K562 (cell line): ENCODE measurements around the gene SORBS2. TPM values are rescaled to one million over a fixed set of nuclear protein-coding genes. Genes with fewer than 3 reads are reported as not detected.

Experiments
- BDP1 ChIP-seq: IDR thresholded peaks from 3 replicates; pipeline ENCODE4 v1.6.1; 2011; ENCODE audit not compliant: insufficient read length, insufficient read depth
- FOXP1 ChIP-seq: sonication (generic); formaldehyde crosslinking; IDR thresholded peaks from 2 replicates; pipeline ENCODE4 v1.8.0; 2022; ENCODE audit warnings: mild to moderate bottlenecking, missing genetic modification reagents
- HMG20B ChIP-seq: fragments of 250-450 bp; sonication (Bioruptor Pico); IDR thresholded peaks from 2 replicates; pipeline ENCODE4 v1.5.0; 2021; ENCODE audit warnings: mild to moderate bottlenecking
- HSF4 ChIP-seq: fragments of 250-450 bp; sonication (Bioruptor Pico); IDR thresholded peaks from 2 replicates; pipeline ENCODE4 v2.1.2; 2022; ENCODE audit warnings: mild to moderate bottlenecking, moderate library complexity, borderline replicate concordance
- NCOA4 ChIP-seq: fragments of 450-650 bp; IDR thresholded peaks from 2 replicates; pipeline ENCODE4 v1.6.1; 2018; ENCODE audit warnings: mild to moderate bottlenecking; ENCODE audit not compliant: partially characterized antibody
- NELFE ChIP-seq: IDR thresholded peaks from 2 replicates; pipeline ENCODE4 v1.6.1; 2011; ENCODE audit warnings: mild to moderate bottlenecking; ENCODE audit not compliant: insufficient read depth, insufficient read length
- NFE2L1 ChIP-seq: fragments of 450-650 bp; IDR thresholded peaks from 2 replicates; pipeline ENCODE4 v1.6.1; 2016; ENCODE audit warnings: missing genetic modification characterization, low read depth, mild to moderate bottlenecking, missing compliant biosample characterization, moderate library complexity, borderline replicate concordance
- PHF21A ChIP-seq: fragments of 450-650 bp; IDR thresholded peaks from 2 replicates; pipeline ENCODE4 v1.6.1; 2017; ENCODE audit warnings: low read depth, borderline replicate concordance
- POU5F1 ChIP-seq: fragments of 150-350 bp; IDR thresholded peaks from 2 replicates; pipeline ENCODE4 v1.6.1; 2014; ENCODE audit warnings: borderline replicate concordance, low read length, low read depth, mild to moderate bottlenecking; ENCODE audit not compliant: partially characterized antibody
- SRSF3 ChIP-seq: fragments of 200-400 bp; formaldehyde crosslinking; IDR thresholded peaks from 2 replicates; pipeline ENCODE4 v1.6.1; 2016; ENCODE audit warnings: mild to moderate bottlenecking, low read length, moderate library complexity; ENCODE audit not compliant: insufficient read depth
- STAT5B ChIP-seq: fragments of 250-450 bp; sonication (Bioruptor Pico); IDR thresholded peaks from 2 replicates; pipeline ENCODE4 v1.8.0; 2021; ENCODE audit warnings: mild to moderate bottlenecking, inconsistent platforms
- STAT6 ChIP-seq: sonication (generic); formaldehyde crosslinking; IDR thresholded peaks from 2 replicates; pipeline ENCODE4 v1.8.1; 2023; ENCODE audit warnings: mild to moderate bottlenecking, missing genetic modification reagents
- TAF7 ChIP-seq: fragments of 450-650 bp; IDR thresholded peaks from 2 replicates; pipeline ENCODE4 v1.6.1; 2016; ENCODE audit warnings: missing genetic modification characterization, missing compliant biosample characterization
- TBL1XR1 ChIP-seq, 2 experiments: IDR thresholded peaks; 2 replicates each; pipeline ENCODE4 v1.6.1; 2012; ENCODE audit warnings: improper control_type of control experiment in 2 of 2, low read length in 2 of 2, mild to moderate bottlenecking in 1 of 2
- TCF7 ChIP-seq: sonication (generic); IDR thresholded peaks from 2 replicates; pipeline ENCODE4 v1.6.1; 2016; ENCODE audit warnings: antibody characterized with exemption, borderline replicate concordance
- TCF7L2 ChIP-seq: fragments of 150-350 bp; IDR thresholded peaks from 2 replicates; pipeline ENCODE4 v1.6.1; 2016; ENCODE audit warnings: low read depth, mild to moderate bottlenecking, low read length, moderate library complexity
- TRIM24 ChIP-seq, 2 experiments: fragments of 450-650 bp; IDR thresholded peaks; 2 replicates each; pipeline ENCODE4 v1.6.1; 2016
- TRIM25 ChIP-seq: fragments of 450-650 bp; IDR thresholded peaks from 2 replicates; pipeline ENCODE4 v1.7.0; 2016; ENCODE audit warnings: borderline replicate concordance
- ZNF280A ChIP-seq: fragments of 450-650 bp; IDR thresholded peaks from 2 replicates; pipeline ENCODE4 v1.6.1; 2018; ENCODE audit warnings: mild to moderate bottlenecking, low read depth; ENCODE audit not compliant: partially characterized antibody
- ZNF311 ChIP-seq: fragments of 250-450 bp; sonication (Bioruptor Pico); IDR thresholded peaks from 2 replicates; pipeline ENCODE4 v1.4.0; 2020; ENCODE audit warnings: mild to moderate bottlenecking, moderate library complexity
- ZNF655 ChIP-seq: fragments of 250-450 bp; sonication (Bioruptor Pico); IDR thresholded peaks from 2 replicates; pipeline ENCODE4 v1.5.0; 2021
- polyA plus RNA-seq, 8 experiments: library from polyadenylated mRNA; depleted of rRNA in 4 of 8; stranded (reverse) in 5 of 8; unstranded in 3 of 8; fragments of >200 nt; fragmentation: Nextera tagmentation in 2 of 8; fragmentation: Illumina TruSeq in 1 of 8; extraction: Ambion mirVana in 2 of 8; extraction: Trizol in 1 of 8; gene quantifications; 2 replicates each; pipeline versions ENCODE4 v1.2.1 to v1.2.3, GENCODE V29; 2011 to 2014; ENCODE audit warnings: inconsistent platforms in 1 of 8, missing spikeins in 1 of 8
- total RNA-seq, 7 experiments: library from RNA; depleted of rRNA in 6 of 7; stranded (reverse); fragments of >200 nt in 6 of 7; fragmentation: Illumina TruSeq in 2 of 7; extraction: Trizol in 2 of 7; gene quantifications; 2 replicates each; pipeline versions ENCODE4 v1.2.1 to v1.2.3, GENCODE V29; 2011 to 2021; ENCODE audit warnings: low replicate concordance in 1 of 7

SORBS2 gene
- total and polyA plus RNA-seq, 9 of the 15 experiments (the other 6 are each of a cell fraction or from before 2014, with no cell fraction given), result 0.29 TPM; not detected in 8

- TF ChIP-seq STAT6 (CRISPR knock-in tag) (no peak), TCF7L2 (no peak), FOXP1 (no peak), TAF7 (tag) (no peak), PHF21A (no peak), STAT5B (CRISPR knock-in tag) (no peak), NCOA4 (no peak), TRIM24 (IDR thresholded peaks at IDR 0.05) (peak in 1 of 2 experiments; percentile 52; a peak in 1 of 4 replicates), HSF4 (CRISPR knock-in tag) (no peak), ZNF280A (no peak), TCF7 (no peak), NELFE (no peak), HMG20B (CRISPR knock-in tag) (no peak), POU5F1 (no peak), ZNF655 (CRISPR knock-in tag) (no peak), NFE2L1 (tag) (no peak), ZNF311 (no peak), TRIM25 (no peak), TBL1XR1 (IDR thresholded peaks at IDR 0.05; ENCODE audit: low read length in 2 of 2) (no peak), BDP1 (no peak), SRSF3 (no peak)
Measured at GRCh38 chr4:185573651-185574199, 238.3 kb downstream of the SORBS2 start (continued).
